ENCODE measurements around the gene PELI2. TPM values are rescaled to one million over a fixed set of nuclear protein-coding genes. Genes with fewer than 3 reads are reported as not detected.

PELI2 gene
- total RNA-seq, 1 experiment from 2014 or later: 9.3 TPM

- H3K36me3 ChIP-seq: no peaks in the 10 kb centered on the region
- H3K4me1 ChIP-seq: no peaks in the 10 kb centered on the region
- no peak overlapping the region for H3K4me3 ChIP-seq
- no peak for DNase-seq
- H3K9me3 ChIP-seq (replicated peaks): no peaks in the 10 kb centered on the region
- no peaks in the 10 kb centered on the region for H3K27me3 ChIP-seq
- no peak overlapping the region for H3K27ac ChIP-seq
These were observed 192.4 kb downstream of the PELI2 start for GRCh38 chr14:56310643-56311042.

DNA sequence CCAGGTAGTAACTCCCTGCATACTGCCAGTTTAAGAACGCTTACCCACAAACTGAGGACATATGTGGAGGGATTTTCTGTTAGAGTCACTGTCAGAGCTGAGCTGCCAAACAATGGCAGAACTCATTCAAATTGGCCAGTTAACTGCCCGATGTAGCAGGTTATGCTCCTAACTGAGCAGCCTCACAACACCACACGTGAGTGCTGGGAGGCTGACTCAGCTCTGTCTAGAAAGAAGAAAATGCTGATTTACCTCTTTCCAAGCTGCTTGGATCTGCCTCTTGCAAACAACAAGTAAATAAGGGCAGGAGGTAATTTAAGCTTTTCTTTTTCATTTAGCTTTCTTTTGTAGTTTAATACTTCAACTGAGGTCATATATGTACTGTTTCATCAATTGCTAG, 195.6 kb downstream of the PELI2 start:
- Histone ChIP-seq H3K4me3 (no peak overlapping the region), H3K4me1 (no peaks in the 10 kb centered on the region), H3K9me3 (replicated peaks) (no peaks in the 10 kb centered on the region), H3K27me3 (no peaks in the 10 kb centered on the region), H3K27ac (no peak overlapping the region), H3K36me3 (no peaks in the 10 kb centered on the region)
- DNase-seq: no peak

- Histone ChIP-seq H3K4me1 (no peaks in the 10 kb centered on the region), H3K27ac (no peak overlapping the region), H3K27me3 (no peaks in the 10 kb centered on the region), H3K36me3 (no peaks in the 10 kb centered on the region), H3K4me3 (no peak overlapping the region), H3K9me3 (replicated peaks) (no peaks in the 10 kb centered on the region)
- DNase-seq: no peak
These were observed 200.3 kb downstream of the PELI2 start for GRCh38 chr14:56318393-56319115.

DNA sequence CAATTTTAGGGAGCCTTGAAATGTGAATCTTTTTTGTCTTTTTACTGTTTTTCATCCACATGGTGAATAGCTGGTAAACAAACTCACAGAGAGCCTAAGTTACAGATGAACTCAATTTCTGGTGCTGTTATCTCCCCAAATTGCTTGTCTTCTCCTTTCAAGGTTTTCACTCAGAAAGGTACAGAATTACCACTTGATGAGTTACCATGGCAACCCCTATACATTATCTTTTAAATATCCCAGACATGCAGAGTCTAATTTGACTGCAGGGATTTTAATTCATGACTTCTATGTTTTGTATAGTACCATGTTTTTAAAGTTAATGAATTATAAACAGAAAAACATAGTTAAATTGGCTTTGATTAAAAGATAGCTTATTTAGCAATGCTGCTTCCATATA, 203.7 kb downstream of the PELI2 start:
- no peaks in the 10 kb centered on the region for H3K4me1 ChIP-seq
- no peak overlapping the region for H3K27ac ChIP-seq
- no peaks in the 10 kb centered on the region for H3K9me3 ChIP-seq (replicated peaks)
- H3K27me3 ChIP-seq: no peaks in the 10 kb centered on the region
- H3K36me3 ChIP-seq: no peaks in the 10 kb centered on the region
- H3K4me3 ChIP-seq: no peak overlapping the region
- no peak for DNase-seq

DNA sequence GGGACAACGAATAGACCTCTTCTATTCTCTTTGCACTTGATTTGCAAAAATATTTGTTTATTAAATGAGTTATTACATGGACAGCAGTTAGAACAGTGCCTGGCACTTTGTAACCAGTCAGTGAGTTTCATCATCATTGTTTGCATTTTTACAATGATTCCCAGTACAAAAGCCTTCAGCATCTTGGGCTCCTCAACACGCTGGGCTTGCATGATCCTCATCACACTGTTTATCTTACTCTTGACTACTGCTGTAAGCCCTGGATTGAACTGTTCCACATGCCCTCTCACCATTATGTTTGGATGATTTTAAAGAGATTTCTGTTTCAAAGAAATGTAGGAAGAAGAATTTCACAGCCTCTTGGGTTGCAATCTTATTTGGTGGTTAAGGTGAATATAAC, 204.3 kb downstream of the PELI2 start:
- Histone ChIP-seq H3K4me1 (no peaks in the 10 kb centered on the region), H3K36me3 (no peaks in the 10 kb centered on the region), H3K27ac (no peak overlapping the region), H3K4me3 (no peak overlapping the region), H3K9me3 (replicated peaks) (no peaks in the 10 kb centered on the region), H3K27me3 (no peaks in the 10 kb centered on the region)
- DNase-seq: no peak

GRCh38 chr14:56324454-56324853, 206.2 kb downstream of the PELI2 start:
- Histone ChIP-seq H3K27ac (no peak overlapping the region), H3K9me3 (replicated peaks) (no peaks in the 10 kb centered on the region), H3K4me3 (no peak overlapping the region), H3K36me3 (no peaks in the 10 kb centered on the region), H3K27me3 (no peaks in the 10 kb centered on the region), H3K4me1 (no peaks in the 10 kb centered on the region)
- DNase-seq: no peak

GRCh38 chr14:56324856-56325699, 206.9 kb downstream of the PELI2 start:
- no peaks in the 10 kb centered on the region for H3K27me3 ChIP-seq
- no peak overlapping the region for H3K27ac ChIP-seq
- H3K4me3 ChIP-seq: no peak overlapping the region
- no peaks in the 10 kb centered on the region for H3K36me3 ChIP-seq
- no peaks in the 10 kb centered on the region for H3K9me3 ChIP-seq (replicated peaks)
- no peaks in the 10 kb centered on the region for H3K4me1 ChIP-seq
- no peak for DNase-seq

- Histone ChIP-seq H3K9me3 (replicated peaks) (no peaks in the 10 kb centered on the region), H3K27ac (no peak overlapping the region), H3K27me3 (no peaks in the 10 kb centered on the region), H3K4me1 (peaks cover 7% of the 10 kb centered on the region), H3K4me3 (no peak overlapping the region), H3K36me3 (no peaks in the 10 kb centered on the region)
- no peak for DNase-seq
These were observed 209.8 kb downstream of the PELI2 start for GRCh38 chr14:56328021-56328420.

DNA sequence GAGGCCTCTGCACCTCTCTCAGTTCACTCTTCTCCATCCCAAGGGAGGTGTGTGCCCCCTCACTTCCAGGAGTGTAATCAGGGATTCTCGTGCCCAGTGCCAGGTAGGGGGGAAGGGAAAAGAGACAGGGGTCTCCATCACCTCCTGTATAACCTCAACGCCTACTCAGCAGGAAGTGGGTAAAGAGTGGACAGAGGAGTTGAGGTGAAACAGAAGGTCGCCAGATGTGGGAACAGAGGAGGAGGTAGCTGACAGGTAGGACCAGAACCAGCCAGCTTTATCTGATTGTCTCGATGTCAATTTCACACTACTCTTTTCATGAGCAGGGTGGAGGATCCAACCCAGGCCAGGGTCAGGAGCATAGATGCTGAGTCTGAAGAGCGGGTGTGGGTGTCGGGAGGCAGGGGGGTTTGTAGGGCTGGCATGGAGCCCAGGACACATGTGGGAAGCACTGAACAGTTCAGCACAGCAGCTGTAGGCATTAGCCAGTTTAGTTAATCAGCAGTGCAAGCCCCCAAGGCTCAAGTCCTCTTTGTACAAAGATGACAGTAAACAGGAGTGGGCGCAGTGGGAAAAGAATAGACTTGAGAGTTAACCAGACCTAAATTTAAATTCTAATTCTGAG, 213.5 kb downstream of the PELI2 start:
- H3K4me3 ChIP-seq: no peak overlapping the region
- no peak overlapping the region for H3K27ac ChIP-seq
- H3K4me1 ChIP-seq: peaks cover 15% of the 10 kb centered on the region
- peak; percentile 63 to 76 for DNase-seq
- no peaks in the 10 kb centered on the region for H3K27me3 ChIP-seq
- H3K9me3 ChIP-seq (replicated peaks): no peaks in the 10 kb centered on the region
- H3K36me3 ChIP-seq: no peaks in the 10 kb centered on the region

GRCh38 chr14:56333359-56334292, 215.4 kb downstream of the PELI2 start:
- H3K36me3 ChIP-seq: no peaks in the 10 kb centered on the region
- H3K27ac ChIP-seq: no peak overlapping the region
- peaks cover 15% of the 10 kb centered on the region for H3K4me1 ChIP-seq
- H3K9me3 ChIP-seq (replicated peaks): no peaks in the 10 kb centered on the region
- no peaks in the 10 kb centered on the region for H3K27me3 ChIP-seq
- DNase-seq: peak in 1 of 2 experiments; percentile 32
- no peak overlapping the region for H3K4me3 ChIP-seq

- Histone ChIP-seq H3K36me3 (no peaks in the 10 kb centered on the region), H3K9me3 (replicated peaks) (no peaks in the 10 kb centered on the region), H3K4me3 (no peak overlapping the region), H3K27ac (no peak overlapping the region), H3K27me3 (no peaks in the 10 kb centered on the region), H3K4me1 (peaks cover 15% of the 10 kb centered on the region)
- no peak for DNase-seq
These were observed 216.2 kb downstream of the PELI2 start for GRCh38 chr14:56334458-56334857.

- Histone ChIP-seq H3K4me3 (no peak overlapping the region), H3K27me3 (no peaks in the 10 kb centered on the region), H3K4me1 (peaks cover 15% of the 10 kb centered on the region), H3K27ac (no peak overlapping the region), H3K9me3 (replicated peaks) (no peaks in the 10 kb centered on the region), H3K36me3 (no peaks in the 10 kb centered on the region)
- DNase-seq: peak in 1 of 2 experiments; percentile 14
These were observed 220.5 kb downstream of the PELI2 start for GRCh38 chr14:56338674-56339073.

- Histone ChIP-seq H3K4me3 (no peak overlapping the region), H3K36me3 (no peaks in the 10 kb centered on the region), H3K27ac (no peak overlapping the region), H3K9me3 (replicated peaks) (no peaks in the 10 kb centered on the region), H3K4me1 (peaks cover 11% of the 10 kb centered on the region), H3K27me3 (no peaks in the 10 kb centered on the region)
- peak; percentile 23 to 51 for DNase-seq
These were observed 221.9 kb downstream of the PELI2 start for GRCh38 chr14:56339855-56340701.

GRCh38 chr14:56340932-56341331, 222.7 kb downstream of the PELI2 start:
- Histone ChIP-seq H3K36me3 (no peaks in the 10 kb centered on the region), H3K4me1 (peaks cover 11% of the 10 kb centered on the region), H3K27ac (no peak overlapping the region), H3K4me3 (no peak overlapping the region), H3K9me3 (replicated peaks) (no peaks in the 10 kb centered on the region), H3K27me3 (no peaks in the 10 kb centered on the region)
- DNase-seq: no peak

Data from SJCRH30 (cell line).